Pancreas (tissue), 10 donors: ENCODE measurements around the gene UBE3C. TPM values are rescaled to one million over a fixed set of nuclear protein-coding genes. Genes with fewer than 3 reads are reported as not detected.

Source experiments
- ATAC-seq, 4 donors: fragments of 200-7000 bp; cut with Tn5 transposase; one replicate each; pipeline versions ENCODE4 v1.8.0 to v1.9.1; 2020; ENCODE audit warnings: mild to moderate bottlenecking in 4 of 4, moderate library complexity in 4 of 4
- DNase-seq, 6 donors: peaks; one replicate each; pipeline ENCODE4 v3.0.0-alpha.2; 2020
- FAIRE-seq: peaks from 2 replicates; lab custom pipeline; 2012; peaks lifted over from hg19 to GRCh38; lab: Jason Lieb, UNC
- H3K27ac ChIP-seq, 4 donors: fragments of 200-600 bp; sonication (generic); 1 replicate in 3 of 4; 2 replicates in 1 of 4; pipeline versions ENCODE4 v1.5.0 to v1.8.0; 2020
- H3K27me3 ChIP-seq, 4 donors: fragments of 200-600 bp; one replicate each; pipeline ENCODE4 v1.8.0; 2021
- H3K36me3 ChIP-seq, 3 donors: fragments of 200-600 bp; sonication (generic) in 1 of 3; one replicate each; pipeline versions ENCODE4 v1.5.0 to v1.8.0; 2020 to 2021
- H3K4me1 ChIP-seq, 3 donors: fragments of 200-600 bp; one replicate each; pipeline ENCODE4 v1.8.0; 2021
- H3K4me3 ChIP-seq, 4 donors: fragments of 200-600 bp; sonication (generic) in 2 of 4; one replicate each; pipeline versions ENCODE4 v1.5.0 to v1.8.0; 2020 to 2021
- H3K9me3 ChIP-seq, 4 donors: fragments of 200-600 bp; one replicate each; pipeline ENCODE4 v1.8.0; 2021
- WGBS, 2 donors: extraction: QIAGEN DNeasy Blood & Tissue Kit; methylation state at CpG; one replicate each; pipeline ENCODE4 v1.1.7; 2013; 5-methylcytosine and 5-hydroxymethylcytosine counted together
- intact Hi-C, 3 donors: fragments of 100-400 bp; cut with DNase I; formaldehyde crosslinking; loops; one replicate each; pipeline versions ENCODE4 v1.11.1 to v1.14.2; 2022
- polyA plus RNA-seq, 2 donors: library from polyadenylated mRNA; stranded (reverse); fragments of 200-250 nt; gene quantifications; one replicate each; pipeline ENCODE4 v1.2.3, GENCODE V29; 2013
- total RNA-seq, 6 donors: library from RNA; stranded (reverse); fragmentation: NEBNext Ultra II Directional in 4 of 6; extraction: Animal tissue kit (Norgen Biotek cat#: 25700) in 4 of 6; gene quantifications; one replicate each; pipeline versions ENCODE4 v1.2.1 to v1.2.4, GENCODE V29; 2021 to 2023
- TF ChIP-seq, protein P1 (sequence below), 4 donors: fragments of 200-600 bp; sonication (generic) in 3 of 4; IDR thresholded peaks; one replicate each; pipeline versions ENCODE4 v1.5.0 to v1.8.0; 2021; ENCODE audit warnings: antibody characterized with exemption in 4 of 4
- donor health status: healthy with polysubstance abuse.
- donor health status: DM: no; HTN: no; CAD: no; lungs with moderate emphysema.
- donor health status: DM: no; HTN: no; CAD: no.
- donor health status: control.
- donor health status: control.
- donor health status: Bipolar disorder and iron deficiency.
- donor health status: DM: yes; HTN: yes; CAD: no.
- donor health status: DM: no; HTN: no; CAD: no.
- donor health status: DM: no; HTN: no; CAD: no.
- donor health status: DM: yes; HTN: yes; CAD: no.

Gene UBE3C
- total and polyA plus RNA-seq, 8 donors, result 12.1 to 36.1 (median 23.1) TPM

GRCh38 chr7:157204134-157204533 is 65.4 kb downstream of the UBE3C start:
- Histone ChIP-seq H3K9me3 (no peaks in the 10 kb centered on the region), H3K27me3 (no peaks in the 10 kb centered on the region), H3K27ac (no peak overlapping the region), H3K4me1 (no peaks in the 10 kb centered on the region), H3K4me3 (no peak overlapping the region), H3K36me3 (peaks cover 0 to 20% (median 5%) of the 10 kb centered on the region in 3 donors)
- WGBS, 2 donors, result 94 to 97% methylated on average over 5 of the region's 5 CpGs
- ATAC-seq (no peak), FAIRE-seq (no peak), DNase-seq (no peak)
- intact Hi-C loops, result no loop called here
- TF ChIP-seq, protein P1, sequence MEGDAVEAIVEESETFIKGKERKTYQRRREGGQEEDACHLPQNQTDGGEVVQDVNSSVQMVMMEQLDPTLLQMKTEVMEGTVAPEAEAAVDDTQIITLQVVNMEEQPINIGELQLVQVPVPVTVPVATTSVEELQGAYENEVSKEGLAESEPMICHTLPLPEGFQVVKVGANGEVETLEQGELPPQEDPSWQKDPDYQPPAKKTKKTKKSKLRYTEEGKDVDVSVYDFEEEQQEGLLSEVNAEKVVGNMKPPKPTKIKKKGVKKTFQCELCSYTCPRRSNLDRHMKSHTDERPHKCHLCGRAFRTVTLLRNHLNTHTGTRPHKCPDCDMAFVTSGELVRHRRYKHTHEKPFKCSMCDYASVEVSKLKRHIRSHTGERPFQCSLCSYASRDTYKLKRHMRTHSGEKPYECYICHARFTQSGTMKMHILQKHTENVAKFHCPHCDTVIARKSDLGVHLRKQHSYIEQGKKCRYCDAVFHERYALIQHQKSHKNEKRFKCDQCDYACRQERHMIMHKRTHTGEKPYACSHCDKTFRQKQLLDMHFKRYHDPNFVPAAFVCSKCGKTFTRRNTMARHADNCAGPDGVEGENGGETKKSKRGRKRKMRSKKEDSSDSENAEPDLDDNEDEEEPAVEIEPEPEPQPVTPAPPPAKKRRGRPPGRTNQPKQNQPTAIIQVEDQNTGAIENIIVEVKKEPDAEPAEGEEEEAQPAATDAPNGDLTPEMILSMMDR (IDR thresholded peaks at IDR 0.05), result no peak

- Histone ChIP-seq H3K27ac (no peak overlapping the region), H3K4me3 (no peak overlapping the region), H3K36me3 (peaks cover 0 to 20% (median 5%) of the 10 kb centered on the region in 3 donors), H3K4me1 (no peaks in the 10 kb centered on the region), H3K27me3 (no peaks in the 10 kb centered on the region), H3K9me3 (no peaks in the 10 kb centered on the region)
- ATAC-seq, result no peak
- 89% methylated on average over 2 of the region's 2 CpGs for WGBS, 2 donors
- FAIRE-seq, result no peak
- intact Hi-C loops, result no loop called here
- no peak for DNase-seq
- TF ChIP-seq, protein P1 (IDR thresholded peaks at IDR 0.05), result no peak
These were observed 66.7 kb downstream of the UBE3C start for GRCh38 chr7:157205438-157205837.

DNA sequence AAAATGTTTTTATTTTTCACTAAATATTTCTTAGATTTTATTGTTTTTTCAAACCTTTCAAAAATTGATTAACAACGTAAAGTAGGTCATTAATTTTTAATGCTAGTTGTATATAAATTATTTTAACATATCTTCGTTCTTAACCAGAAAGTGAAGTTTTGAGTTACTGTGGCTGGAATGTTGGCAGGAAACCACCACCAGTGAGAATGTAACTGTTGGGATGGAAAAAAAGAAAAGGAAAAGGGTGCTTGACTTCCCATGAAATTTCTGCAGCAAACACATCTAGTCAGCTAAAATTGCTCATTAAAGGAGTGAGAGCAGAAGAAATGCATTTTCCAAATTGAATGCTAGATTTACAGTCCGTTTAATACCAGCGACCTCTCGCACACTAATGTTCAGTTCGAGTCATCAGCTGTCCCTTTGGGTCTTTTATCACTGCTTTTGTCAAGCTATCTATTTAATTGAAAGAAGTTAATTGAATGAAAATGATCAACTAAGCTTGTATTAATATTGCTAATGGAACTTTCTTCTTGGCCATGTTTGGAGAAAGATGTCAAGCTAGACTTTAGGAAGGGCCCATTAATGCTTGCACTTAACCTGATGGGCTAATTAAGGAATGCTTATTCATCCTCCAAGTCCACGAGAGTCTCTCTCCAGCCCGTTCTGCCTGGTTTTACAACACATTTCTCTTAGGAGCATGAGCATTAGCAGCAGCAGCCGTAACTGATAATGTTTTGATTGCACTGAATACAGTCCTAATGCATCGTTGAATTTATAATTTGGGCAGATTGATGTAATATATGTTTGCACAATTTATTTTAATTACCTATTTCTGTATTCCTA is 70.1 kb downstream of the UBE3C start:
- intact Hi-C loops, result no loop called here
- Histone ChIP-seq H3K27me3 (no peaks in the 10 kb centered on the region), H3K4me3 (no peak overlapping the region), H3K27ac (no peak overlapping the region), H3K4me1 (no peaks in the 10 kb centered on the region), H3K9me3 (no peaks in the 10 kb centered on the region), H3K36me3 (peaks cover 0 to 9% (median 2%) of the 10 kb centered on the region in 3 donors)
- 88 to 89% methylated on average over 10 of the region's 10 CpGs for WGBS, 2 donors
- FAIRE-seq (no peak), ATAC-seq (peak in 3 of 4 donors; percentile 24 to 78 (median 70)), DNase-seq (no peak)
- TF ChIP-seq, protein P1 (IDR thresholded peaks at IDR 0.05), result no peak

GRCh38 chr7:157210682-157211081 is 72.0 kb downstream of the UBE3C start:
- no peak for FAIRE-seq
- TF ChIP-seq, protein P1 (IDR thresholded peaks at IDR 0.05), result no peak
- DNase-seq, result no peak
- H3K4me1 ChIP-seq, result no peaks in the 10 kb centered on the region
- H3K27me3 ChIP-seq, result no peaks in the 10 kb centered on the region
- no peak for ATAC-seq
- intact Hi-C loops, result no loop called here
- H3K27ac ChIP-seq, result no peak overlapping the region
- H3K9me3 ChIP-seq, result no peaks in the 10 kb centered on the region
- 81 to 86% methylated on average over 5 of the region's 5 CpGs for WGBS, 2 donors
- H3K36me3 ChIP-seq, result peaks cover 0 to 3% (median 0%) of the 10 kb centered on the region in 3 donors
- no peak overlapping the region for H3K4me3 ChIP-seq

GRCh38 chr7:157211690-157212089 is 73.0 kb downstream of the UBE3C start:
- H3K27ac ChIP-seq, result no peak overlapping the region
- no peaks in the 10 kb centered on the region for H3K27me3 ChIP-seq
- no peak overlapping the region for H3K4me3 ChIP-seq
- no peaks in the 10 kb centered on the region for H3K4me1 ChIP-seq
- peaks cover 0 to 3% (median 0%) of the 10 kb centered on the region in 3 donors for H3K36me3 ChIP-seq
- FAIRE-seq, result no peak
- intact Hi-C loops, result no loop called here
- WGBS, 2 donors, result 52 to 58% methylated on average over 5 of the region's 5 CpGs
- TF ChIP-seq, protein P1 (IDR thresholded peaks at IDR 0.05), result no peak
- DNase-seq, result no peak
- no peaks in the 10 kb centered on the region for H3K9me3 ChIP-seq
- peak in 3 of 4 donors; percentile 34 to 66 (median 66) for ATAC-seq
